Transverse colon (tissue), 4 donors: ENCODE results near the gene ZFHX2. TPM values are rescaled to one million over a fixed set of nuclear protein-coding genes. Genes with fewer than 3 reads are reported as not detected.

Experiments
- DNase-seq: peaks from one replicate; pipeline ENCODE4 v3.0.0-alpha.2; 2019
- H3K27ac ChIP-seq, 4 donors: fragments of 200-600 bp; sonication (generic); 2 replicates each; pipeline ENCODE4 v1.5.1; 2016 to 2018; ENCODE audit warnings: inconsistent platforms in 4 of 4
- H3K27me3 ChIP-seq: fragments of 200-600 bp; sonication (generic); 2 replicates; pipeline ENCODE4 v1.5.1; 2017; ENCODE audit warnings: inconsistent platforms
- H3K36me3 ChIP-seq, 4 donors: fragments of 200-600 bp; sonication (generic); 2 replicates each; pipeline ENCODE4 v1.5.1; 2017 to 2019; ENCODE audit warnings: inconsistent platforms in 4 of 4
- H3K4me1 ChIP-seq, 4 donors: fragments of 200-600 bp; sonication (generic); 2 replicates each; pipeline ENCODE4 v1.5.1; 2017 to 2020; ENCODE audit warnings: inconsistent platforms in 4 of 4
- H3K4me3 ChIP-seq, 4 donors: fragments of 200-600 bp; sonication (generic); 1 replicate in 1 of 4; 2 replicates in 3 of 4; pipeline versions ENCODE4 v1.5.1 to v1.6.1; 2017 to 2019; ENCODE audit warnings: inconsistent platforms in 4 of 4
- H3K9me3 ChIP-seq, 2 donors: fragments of 200-600 bp; sonication (generic); 2 replicates each; pipeline ENCODE4 v1.5.1; 2017 to 2019; ENCODE audit warnings: inconsistent platforms in 2 of 2
- EP300 ChIP-seq: sonication (generic); formaldehyde crosslinking; IDR thresholded peaks from one replicate; pipeline ENCODE4 v1.6.1; 2017; ENCODE audit warnings: antibody characterized with exemption, low read depth
- POLR2A ChIP-seq: fragments of 450-650 bp; IDR thresholded peaks from one replicate; pipeline ENCODE4 v1.6.1; 2016; ENCODE audit warnings: antibody characterized with exemption, mild to moderate bottlenecking, moderate library complexity
- POLR2AphosphoS5 ChIP-seq, 3 donors: sonication (generic); formaldehyde crosslinking; IDR thresholded peaks; one replicate each; pipeline ENCODE4 v1.6.1; 2016; ENCODE audit warnings: antibody characterized with exemption in 3 of 3
- WGBS, 2 donors: methylation state at CpG; one replicate each; pipeline ENCODE4 v1.1.5; 2018; ENCODE audit warnings: low coverage in 1 of 2; 5-methylcytosine and 5-hydroxymethylcytosine counted together
- in situ Hi-C, 4 donors: fragments of 200-750 bp; cut with MboI; loops; one replicate each; pipeline versions ENCODE4 v1.15.0 to v1.15.1; 2017; ENCODE audit warnings: low sequenced_read_pairs in 3 of 4, low pct_ligation_motif_present in 1 of 4, low pct_unique_long_range_greater_than_20kb in 1 of 4
- intact Hi-C: fragments of 100-400 bp; cut with DNase I; formaldehyde crosslinking; loops from one replicate; pipeline ENCODE4 v1.15.1; 2023; ENCODE audit warnings: low total_unique reads
- total RNA-seq, 4 donors: library from RNA; depleted of rRNA; stranded (reverse); fragments of >200 nt; gene quantifications; one replicate each; pipeline ENCODE4 v1.1.0, GENCODE V29; 2016
- TF ChIP-seq, protein P1 (sequence below), 5 experiments: fragments of 200-600 bp in 3 of 5; fragments of 450-650 bp in 2 of 5; sonication (generic) in 3 of 5; IDR thresholded peaks; 1 replicate in 2 of 5; 2 replicates in 3 of 5; pipeline ENCODE4 v1.5.1; 2016 to 2017; ENCODE audit warnings: antibody characterized with exemption in 5 of 5, inconsistent platforms in 3 of 5, mild to moderate bottlenecking in 2 of 5, moderate library complexity in 1 of 5

Gene ZFHX2
- total RNA-seq, 4 donors from 2014 or later: 0.20 to 1.1 (median 0.68) TPM

DNA sequence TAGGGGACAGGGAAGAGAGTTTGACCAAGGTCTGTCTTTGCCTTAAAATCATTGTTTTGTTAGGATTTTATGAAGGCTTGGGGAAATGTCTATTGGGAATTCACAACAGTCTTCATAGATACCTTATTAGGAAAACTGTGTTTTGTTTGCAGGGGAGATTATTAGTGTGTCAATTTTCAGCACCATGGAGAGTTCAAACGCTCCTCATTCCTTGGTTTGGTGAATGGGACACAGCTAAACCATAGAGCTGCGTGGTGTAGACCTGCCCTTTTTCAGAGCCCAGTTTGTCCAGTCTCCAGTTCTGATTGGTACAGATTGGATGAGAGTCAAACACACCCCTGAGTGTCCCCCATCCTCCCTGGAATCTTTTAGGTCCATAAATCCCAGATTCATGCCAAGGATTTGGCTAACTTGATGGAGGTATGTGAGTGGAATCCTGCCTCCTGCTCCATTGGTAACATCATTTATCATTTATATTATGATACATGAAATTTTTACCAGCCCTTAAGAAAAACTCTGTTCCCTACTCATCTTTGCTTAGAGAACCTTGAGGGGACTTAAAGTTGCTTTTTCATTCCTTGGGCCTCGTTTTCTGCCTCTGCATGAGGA lies 70.1 kb downstream of the ZFHX2 start:
- no peaks in the 10 kb centered on the region for H3K4me1 ChIP-seq
- no peak overlapping the region for H3K4me3 ChIP-seq
- no peak overlapping the region for H3K27ac ChIP-seq
- peaks cover 0 to 20% (median 9%) of the 10 kb centered on the region in 4 donors for H3K36me3 ChIP-seq
- WGBS, 2 donors: 73 to 83% methylated on average over 1 to 3 of the region's 3 CpGs
- intact Hi-C loops: no loop called here
- H3K27me3 ChIP-seq: no peaks in the 10 kb centered on the region
- no peaks in the 10 kb centered on the region for H3K9me3 ChIP-seq
- no peak for TF ChIP-seq POLR2A
- DNase-seq: no peak
- in situ Hi-C loops: loop anchor here in 1 of 4 donors (10.0 kb wide), 1 partner anchor 83 kb away; the partner anchor contains the start of gene AP1G2

DNA sequence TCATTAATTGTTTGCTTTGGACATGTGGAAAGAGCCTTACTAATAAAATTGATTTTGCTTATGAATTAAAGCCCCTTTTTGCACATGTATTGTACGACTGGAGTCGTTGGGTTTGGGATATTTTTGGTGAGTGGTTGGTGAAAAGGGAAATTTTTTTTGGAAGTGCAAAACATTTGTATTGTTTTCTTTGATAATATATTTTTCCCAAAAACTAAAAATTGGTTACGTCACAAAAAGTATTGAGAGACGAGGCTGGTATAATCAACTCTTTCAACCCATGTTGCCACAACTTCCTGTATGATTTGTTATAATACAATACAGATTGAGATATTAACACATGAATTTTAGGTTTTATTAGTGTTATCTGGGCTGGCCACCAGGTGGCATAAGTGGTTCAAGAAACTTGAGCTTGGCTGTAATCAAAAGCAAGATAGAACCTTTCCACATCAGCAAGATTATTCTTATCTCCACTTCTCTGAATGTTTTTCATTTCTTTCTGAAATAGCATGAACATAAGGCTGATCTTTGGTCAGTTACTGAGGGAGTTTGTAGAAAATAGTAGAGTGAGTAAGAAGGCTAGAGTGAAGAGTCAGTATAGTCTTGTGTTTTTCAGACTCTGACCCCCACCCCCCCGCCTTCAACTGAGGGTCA lies 73.3 kb downstream of the ZFHX2 start:
- no peaks in the 10 kb centered on the region for H3K9me3 ChIP-seq
- no peaks in the 10 kb centered on the region for H3K4me1 ChIP-seq
- no peaks in the 10 kb centered on the region for H3K27me3 ChIP-seq
- no peak overlapping the region for H3K27ac ChIP-seq
- in situ Hi-C loops (loop anchor here in 3 of 4 donors (5.0 to 10.0 kb wide), 3 partner anchors 77 to 84 kb away; partner anchors contain the start of genes THTPA (in 2 of the 3) and ZFHX2 (in 1 of the 3)), intact Hi-C loops (loop anchor here (2.0 kb wide), 1 partner anchor 85 kb away; no protein-coding TSS in a partner anchor)
- H3K36me3 ChIP-seq: peaks cover 0 to 49% (median 29%) of the 10 kb centered on the region in 4 donors
- 29 to 35% methylated on average over 5 of the region's 5 CpGs for WGBS, 2 donors
- TF ChIP-seq, protein P1, sequence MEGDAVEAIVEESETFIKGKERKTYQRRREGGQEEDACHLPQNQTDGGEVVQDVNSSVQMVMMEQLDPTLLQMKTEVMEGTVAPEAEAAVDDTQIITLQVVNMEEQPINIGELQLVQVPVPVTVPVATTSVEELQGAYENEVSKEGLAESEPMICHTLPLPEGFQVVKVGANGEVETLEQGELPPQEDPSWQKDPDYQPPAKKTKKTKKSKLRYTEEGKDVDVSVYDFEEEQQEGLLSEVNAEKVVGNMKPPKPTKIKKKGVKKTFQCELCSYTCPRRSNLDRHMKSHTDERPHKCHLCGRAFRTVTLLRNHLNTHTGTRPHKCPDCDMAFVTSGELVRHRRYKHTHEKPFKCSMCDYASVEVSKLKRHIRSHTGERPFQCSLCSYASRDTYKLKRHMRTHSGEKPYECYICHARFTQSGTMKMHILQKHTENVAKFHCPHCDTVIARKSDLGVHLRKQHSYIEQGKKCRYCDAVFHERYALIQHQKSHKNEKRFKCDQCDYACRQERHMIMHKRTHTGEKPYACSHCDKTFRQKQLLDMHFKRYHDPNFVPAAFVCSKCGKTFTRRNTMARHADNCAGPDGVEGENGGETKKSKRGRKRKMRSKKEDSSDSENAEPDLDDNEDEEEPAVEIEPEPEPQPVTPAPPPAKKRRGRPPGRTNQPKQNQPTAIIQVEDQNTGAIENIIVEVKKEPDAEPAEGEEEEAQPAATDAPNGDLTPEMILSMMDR (IDR thresholded peaks at IDR 0.05): peak; percentile 65 to 77 (median 69)
- no peak for TF ChIP-seq POLR2AphosphoS5 (IDR thresholded peaks at IDR 0.05)
- DNase-seq: peak; percentile 51
- no peak overlapping the region for H3K4me3 ChIP-seq

DNA sequence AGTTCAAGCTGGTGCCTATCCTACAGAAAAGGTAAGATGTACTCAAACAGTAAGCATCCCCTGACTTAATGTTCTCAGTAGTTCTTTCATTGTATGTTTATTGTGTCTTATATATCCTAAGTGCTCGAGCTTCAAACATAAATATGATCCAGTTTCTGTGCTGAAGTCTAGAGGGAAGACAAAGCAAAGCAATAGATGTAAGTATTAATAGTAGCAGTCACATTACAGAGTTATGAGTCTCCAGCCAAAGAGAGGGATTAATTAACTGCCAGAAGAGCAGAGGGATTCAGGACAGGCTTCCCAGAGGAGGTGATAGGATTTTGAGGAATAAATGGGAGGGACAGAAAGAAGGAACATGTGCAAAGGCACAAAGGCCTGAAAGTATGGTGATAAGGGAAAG lies 80.6 kb downstream of the ZFHX2 start:
- Histone ChIP-seq H3K27ac (no peak overlapping the region), H3K9me3 (no peaks in the 10 kb centered on the region), H3K27me3 (no peaks in the 10 kb centered on the region), H3K4me1 (peaks cover 0 to 8% (median 5%) of the 10 kb centered on the region in 4 donors), H3K36me3 (peaks cover 0 to 47% (median 21%) of the 10 kb centered on the region in 4 donors), H3K4me3 (no peak overlapping the region)
- intact Hi-C loops: no loop called here
- DNase-seq: no peak
- 88 to 92% methylated on average over 1 of the region's 1 CpG for WGBS, 2 donors
- in situ Hi-C loops: loop anchor here in 1 of 4 donors (10.0 kb wide), 1 partner anchor 84 kb away; the partner anchor contains the start of genes THTPA and ZFHX2
- TF ChIP-seq POLR2AphosphoS5 (IDR thresholded peaks at IDR 0.05) (no peak), POLR2A (no peak), EP300 (no peak)
- TF ChIP-seq, protein P1 (IDR thresholded peaks at IDR 0.05): no peak

Other genes starting within 250 kb of the ZFHX2 start
- 10 to 100 TPM in 3 of 4 donors, 1 to 10 TPM in 1; 9.1 to 13.9 (median 11.0) TPM for gene PPP1R3E, start 248.9 kb downstream of the ZFHX2 start, total RNA-seq
- 10 to 100 TPM; 23.9 to 49.0 (median 43.0) TPM for gene BCL2L2, start 244.9 kb downstream of the ZFHX2 start, total RNA-seq
- 100 to 1,000 TPM in 1 of 4 donors, 10 to 100 TPM in 3; 50.0 to 149 (median 63.7) TPM for gene PABPN1, start 230.3 kb downstream of the ZFHX2 start, total RNA-seq
- 10 to 100 TPM in 1 of 4 donors, 1 to 10 TPM in 3; 4.0 to 14.2 (median 8.5) TPM for gene SLC22A17, start 198.9 kb downstream of the ZFHX2 start, total RNA-seq
- 10 to 100 TPM in 1 of 4 donors, 1 to 10 TPM in 2, under 1 TPM in 1; 0.60 to 10.5 (median 3.3) TPM for gene EFS, start 186.6 kb downstream of the ZFHX2 start, total RNA-seq
- gene IL25, start 179.0 kb downstream of the ZFHX2 start, total RNA-seq: not detected
- gene CMTM5, start 174.7 kb downstream of the ZFHX2 start, total RNA-seq: 1 to 10 TPM in 1 of 4 donors, under 1 TPM in 1, not detected in 2; 0.64 to 1.1 TPM
- gene MYH6, start 143.5 kb downstream of the ZFHX2 start, total RNA-seq: 1 to 10 TPM in 1 of 4 donors, under 1 TPM in 1, not detected in 2; 0.16 to 1.5 TPM
- gene MYH7, start 116.1 kb downstream of the ZFHX2 start, total RNA-seq: 1 to 10 TPM in 1 of 4 donors, under 1 TPM in 1, not detected in 2; 0.64 to 2.9 TPM
- gene NGDN, start 82.1 kb downstream of the ZFHX2 start, total RNA-seq: 10 to 100 TPM in 3 of 4 donors, 1 to 10 TPM in 1; 8.8 to 31.5 (median 20.8) TPM
- gene THTPA, start 4.5 kb upstream of the ZFHX2 start, total RNA-seq: 10 to 100 TPM in 3 of 4 donors, 1 to 10 TPM in 1; 6.8 to 34.0 (median 26.0) TPM
- gene AP1G2, start 16.0 kb upstream of the ZFHX2 start, total RNA-seq: 100 to 1,000 TPM; 163 to 508 (median 237) TPM
- under 1 TPM in 2 of 4 donors, not detected in 2; 0.27 to 0.48 TPM for gene JPH4, start 27.0 kb upstream of the ZFHX2 start, total RNA-seq
- not detected for gene DHRS2, start 84.6 kb upstream of the ZFHX2 start, total RNA-seq